ENCODE measurements around the gene PDE4B.
"Not testable (repeated sequence)": the region's sequence is repeated elsewhere in the genome, so short reads cannot be mapped to it uniquely, and the experiment has no call there.

The PDE4B gene

GRCh38 chr1:65866439-65866838 lies 73.7 kb downstream of the PDE4B start:
- H2AFZ ChIP-seq, result no peak overlapping the region
- no peaks in the 10 kb centered on the region for H3K4me1 ChIP-seq
- no peaks in the 10 kb centered on the region for H3K9me3 ChIP-seq (ENCODE audit: control insufficient read depth, low read length)
- H3K27me3 ChIP-seq (ENCODE audit: control insufficient read depth, insufficient read depth, low read length), result no peaks in the 10 kb centered on the region
- H3K36me3 ChIP-seq (ENCODE audit: control insufficient read depth, insufficient read depth, low read length), result no peaks in the 10 kb centered on the region
- H3K4me2 ChIP-seq (ENCODE audit: low read length), result no peak overlapping the region
- H3K9ac ChIP-seq, result no peak overlapping the region
- H3K27ac ChIP-seq, result no peak overlapping the region
- TF ChIP-seq, protein P1, sequence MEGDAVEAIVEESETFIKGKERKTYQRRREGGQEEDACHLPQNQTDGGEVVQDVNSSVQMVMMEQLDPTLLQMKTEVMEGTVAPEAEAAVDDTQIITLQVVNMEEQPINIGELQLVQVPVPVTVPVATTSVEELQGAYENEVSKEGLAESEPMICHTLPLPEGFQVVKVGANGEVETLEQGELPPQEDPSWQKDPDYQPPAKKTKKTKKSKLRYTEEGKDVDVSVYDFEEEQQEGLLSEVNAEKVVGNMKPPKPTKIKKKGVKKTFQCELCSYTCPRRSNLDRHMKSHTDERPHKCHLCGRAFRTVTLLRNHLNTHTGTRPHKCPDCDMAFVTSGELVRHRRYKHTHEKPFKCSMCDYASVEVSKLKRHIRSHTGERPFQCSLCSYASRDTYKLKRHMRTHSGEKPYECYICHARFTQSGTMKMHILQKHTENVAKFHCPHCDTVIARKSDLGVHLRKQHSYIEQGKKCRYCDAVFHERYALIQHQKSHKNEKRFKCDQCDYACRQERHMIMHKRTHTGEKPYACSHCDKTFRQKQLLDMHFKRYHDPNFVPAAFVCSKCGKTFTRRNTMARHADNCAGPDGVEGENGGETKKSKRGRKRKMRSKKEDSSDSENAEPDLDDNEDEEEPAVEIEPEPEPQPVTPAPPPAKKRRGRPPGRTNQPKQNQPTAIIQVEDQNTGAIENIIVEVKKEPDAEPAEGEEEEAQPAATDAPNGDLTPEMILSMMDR (IDR thresholded peaks at IDR 0.05), result no peak
- no peak overlapping the region for H3K4me3 ChIP-seq (ENCODE audit: low read depth, low read length)
- no peaks in the 10 kb centered on the region for H3K79me2 ChIP-seq

DNA sequence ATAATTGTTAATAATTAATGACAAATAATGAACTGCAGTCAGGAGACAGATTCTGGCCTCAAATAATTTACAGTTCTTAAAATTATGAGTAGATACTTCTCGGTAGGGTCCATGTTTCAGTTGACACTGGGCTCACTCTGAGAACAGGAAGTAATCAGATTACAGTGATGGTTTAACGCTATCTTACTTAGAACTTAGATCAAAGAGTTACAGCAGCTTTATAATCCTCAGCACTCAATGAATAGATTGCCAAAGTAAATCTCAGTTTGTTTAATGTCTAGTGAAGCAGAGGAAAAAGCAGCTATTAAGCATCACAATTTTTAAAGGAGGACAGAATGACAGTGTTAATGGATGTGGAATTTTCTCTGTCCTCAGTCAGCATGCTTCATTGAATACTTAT lies 79.6 kb downstream of the PDE4B start:
- TF ChIP-seq, protein P1 (IDR thresholded peaks at IDR 0.05), result no peak
- H3K4me3 ChIP-seq (ENCODE audit: low read depth, low read length), result no peak overlapping the region
- H3K27ac ChIP-seq, result no peak overlapping the region
- H3K4me2 ChIP-seq (ENCODE audit: low read length), result no peak overlapping the region
- H3K36me3 ChIP-seq (ENCODE audit: control insufficient read depth, insufficient read depth, low read length), result no peaks in the 10 kb centered on the region
- H3K9ac ChIP-seq, result no peak overlapping the region
- H2AFZ ChIP-seq, result no peak overlapping the region
- H3K4me1 ChIP-seq, result no peaks in the 10 kb centered on the region
- H3K27me3 ChIP-seq (ENCODE audit: control insufficient read depth, insufficient read depth, low read length), result no peaks in the 10 kb centered on the region
- no peaks in the 10 kb centered on the region for H3K79me2 ChIP-seq
- H3K9me3 ChIP-seq (ENCODE audit: control insufficient read depth, low read length), result no peaks in the 10 kb centered on the region

- H3K4me3 ChIP-seq (ENCODE audit: low read depth, low read length); H3K79me2 ChIP-seq: not testable (repeated sequence)
These were observed 85.6 kb downstream of the PDE4B start for GRCh38 chr1:65878342-65878741.

GRCh38 chr1:65880611-65881010 lies 87.9 kb downstream of the PDE4B start:
- Histone ChIP-seq H3K4me1 (no peaks in the 10 kb centered on the region), H3K27me3 (ENCODE audit: control insufficient read depth, insufficient read depth, low read length) (no peaks in the 10 kb centered on the region), H3K9ac (no peak overlapping the region), H3K27ac (no peak overlapping the region), H2AFZ (no peak overlapping the region), H3K4me2 (ENCODE audit: low read length) (no peak overlapping the region), H3K79me2 (no peaks in the 10 kb centered on the region), H3K4me3 (ENCODE audit: low read depth, low read length) (no peak overlapping the region), H3K36me3 (ENCODE audit: control insufficient read depth, insufficient read depth, low read length) (no peaks in the 10 kb centered on the region), H3K9me3 (ENCODE audit: control insufficient read depth, low read length) (no peaks in the 10 kb centered on the region)
- TF ChIP-seq, protein P1 (IDR thresholded peaks at IDR 0.05), result no peak

More at GRCh38 chr1:65878342-65878741, 85.6 kb downstream of the PDE4B start:
- not testable (repeated sequence) for H2AFZ ChIP-seq; H3K27me3 ChIP-seq (ENCODE audit: control insufficient read depth, insufficient read depth, low read length); H3K9me3 ChIP-seq (ENCODE audit: control insufficient read depth, low read length); H3K4me2 ChIP-seq (ENCODE audit: low read length); H3K27ac ChIP-seq; H3K4me1 ChIP-seq; H3K36me3 ChIP-seq (ENCODE audit: control insufficient read depth, insufficient read depth, low read length); H3K9ac ChIP-seq

- TF ChIP-seq, protein P1 (IDR thresholded peaks at IDR 0.05), result no peak
- H3K79me2 ChIP-seq, result no peaks in the 10 kb centered on the region
These were observed 88.4 kb downstream of the PDE4B start for GRCh38 chr1:65881067-65881594.

More at GRCh38 chr1:65881067-65881594, 88.4 kb downstream of the PDE4B start:
- Histone ChIP-seq H3K4me1 (no peaks in the 10 kb centered on the region), H3K9ac (no peak overlapping the region), H3K9me3 (ENCODE audit: control insufficient read depth, low read length) (no peaks in the 10 kb centered on the region), H3K4me3 (ENCODE audit: low read depth, low read length) (no peak overlapping the region), H2AFZ (no peak overlapping the region), H3K27ac (no peak overlapping the region), H3K4me2 (ENCODE audit: low read length) (no peak overlapping the region), H3K27me3 (ENCODE audit: control insufficient read depth, insufficient read depth, low read length) (no peaks in the 10 kb centered on the region), H3K36me3 (ENCODE audit: control insufficient read depth, insufficient read depth, low read length) (no peaks in the 10 kb centered on the region)

Data from parathyroid adenoma (tissue), 2 donors.